Hematopoietic multipotent progenitor cell (in vitro differentiated cells): ENCODE measurements around the gene SEZ6. TPM values are rescaled to one million over a fixed set of nuclear protein-coding genes. Genes with fewer than 3 reads are reported as not detected.

Experiments used
- DNase-seq, 3 donors: peaks; one replicate each; pipeline ENCODE4 v3.0.0-alpha.2; 2011 to 2015; ENCODE audit warnings: low read depth in 2 of 3, low spot score in 2 of 3
- total RNA-seq: library from RNA; depleted of rRNA; stranded (reverse); fragments of >200 nt; gene quantifications from one replicate; pipeline ENCODE4 v1.2.3, GENCODE V29; 2012

Gene SEZ6
- total RNA-seq, 1 donor: under 0.01 TPM

DNA sequence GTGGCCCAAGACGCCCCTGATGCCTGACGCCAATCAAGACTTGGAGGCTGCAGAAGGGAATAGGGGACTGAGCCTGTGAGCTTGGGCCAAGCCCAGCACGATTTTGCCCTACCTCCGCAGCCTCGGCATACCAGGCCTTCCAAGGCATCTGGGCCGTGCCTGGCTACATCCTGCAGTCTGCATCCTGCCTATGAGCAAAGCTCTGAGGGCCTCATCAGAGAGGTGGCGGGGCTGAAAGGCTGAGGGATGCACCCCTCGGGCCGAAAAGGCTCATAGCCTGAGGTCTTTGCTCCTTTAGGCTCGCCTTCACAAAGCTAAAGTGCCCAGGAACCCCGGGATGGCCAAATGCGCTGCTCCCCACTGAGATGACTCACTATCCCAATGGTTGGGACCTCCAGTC is 2.5 kb downstream of the SEZ6 start:
- DNase-seq: no peak

DNA sequence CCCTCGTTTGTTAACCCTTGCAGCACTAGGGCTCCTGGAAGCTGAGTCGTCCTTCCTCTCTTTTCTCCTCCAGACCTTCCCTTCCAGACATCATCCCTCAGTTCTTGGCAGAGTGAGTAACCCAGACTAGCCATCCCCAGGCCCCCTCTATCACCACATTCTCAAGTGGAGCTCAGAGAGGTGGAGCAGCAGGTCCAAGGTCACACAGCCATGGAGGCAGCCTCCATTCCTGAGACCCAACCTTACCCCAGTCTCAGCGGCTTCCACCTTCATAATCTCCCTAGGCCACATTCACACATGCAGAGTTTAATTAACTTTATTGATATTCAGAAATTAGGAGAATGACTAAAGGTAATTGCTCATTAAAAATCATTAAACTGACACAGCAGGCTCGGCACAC is 3.0 kb downstream of the SEZ6 start:
- DNase-seq: no peak

DNA sequence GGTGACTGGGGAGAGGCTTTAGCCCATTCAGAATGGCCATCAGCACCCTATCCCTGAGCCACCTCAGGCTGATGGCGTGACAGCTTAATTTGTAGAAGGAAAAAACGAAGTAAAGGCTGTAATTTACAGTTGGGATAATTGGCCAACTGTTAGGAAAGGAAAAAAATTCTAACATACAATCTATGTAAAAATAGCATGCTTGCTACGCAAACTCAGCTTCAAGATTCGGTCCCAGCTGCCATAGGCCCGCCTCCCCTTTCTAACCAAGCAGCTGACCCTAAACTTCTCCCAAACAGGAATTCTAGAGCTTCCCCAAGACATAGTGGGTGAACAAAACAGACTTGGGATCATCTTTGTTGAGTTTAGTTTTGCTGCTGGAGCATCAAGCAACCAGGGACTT is 4.9 kb downstream of the SEZ6 start:
- no peak for DNase-seq

DNA sequence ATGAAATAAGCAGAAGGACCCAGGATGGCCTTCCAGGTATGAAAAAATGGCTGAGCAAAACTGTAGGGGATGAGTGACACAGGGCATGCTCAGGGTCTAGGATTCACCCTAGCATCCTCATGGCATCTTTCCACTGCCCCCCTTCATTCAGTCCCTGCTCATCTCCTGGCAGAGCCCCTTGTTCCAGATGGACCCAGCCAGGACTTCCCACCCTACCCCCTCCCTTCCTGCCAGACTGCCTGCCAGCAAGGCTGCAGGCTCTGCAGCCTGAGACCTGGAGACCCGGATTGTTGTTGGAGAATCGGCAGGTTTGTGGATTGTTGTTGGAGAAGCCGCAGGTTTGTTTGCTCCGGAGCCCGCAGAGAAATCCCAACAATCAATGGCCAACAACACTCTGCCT is 6.6 kb downstream of the SEZ6 start:
- DNase-seq: no peak

DNA sequence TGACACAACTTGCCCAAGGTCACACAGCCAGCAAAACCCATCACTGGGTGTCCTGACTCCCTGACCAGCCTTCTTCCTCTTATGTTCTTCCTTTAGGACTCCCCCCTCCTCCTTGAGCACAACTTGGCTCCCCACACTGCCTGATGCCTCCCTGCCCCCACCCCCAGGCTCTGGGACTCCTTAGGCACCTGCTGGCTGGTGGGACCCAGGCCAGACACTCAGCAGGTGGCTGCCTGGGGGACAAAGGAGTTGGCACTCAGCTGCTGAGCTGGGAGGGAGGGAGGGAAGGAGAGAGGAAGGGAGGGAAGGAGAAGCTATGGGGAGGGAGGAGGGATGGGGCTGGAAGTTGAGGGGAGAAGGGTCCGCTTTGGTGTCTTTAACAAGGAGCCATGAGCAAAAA is 8.0 kb downstream of the SEZ6 start:
- no peak for DNase-seq

DNA sequence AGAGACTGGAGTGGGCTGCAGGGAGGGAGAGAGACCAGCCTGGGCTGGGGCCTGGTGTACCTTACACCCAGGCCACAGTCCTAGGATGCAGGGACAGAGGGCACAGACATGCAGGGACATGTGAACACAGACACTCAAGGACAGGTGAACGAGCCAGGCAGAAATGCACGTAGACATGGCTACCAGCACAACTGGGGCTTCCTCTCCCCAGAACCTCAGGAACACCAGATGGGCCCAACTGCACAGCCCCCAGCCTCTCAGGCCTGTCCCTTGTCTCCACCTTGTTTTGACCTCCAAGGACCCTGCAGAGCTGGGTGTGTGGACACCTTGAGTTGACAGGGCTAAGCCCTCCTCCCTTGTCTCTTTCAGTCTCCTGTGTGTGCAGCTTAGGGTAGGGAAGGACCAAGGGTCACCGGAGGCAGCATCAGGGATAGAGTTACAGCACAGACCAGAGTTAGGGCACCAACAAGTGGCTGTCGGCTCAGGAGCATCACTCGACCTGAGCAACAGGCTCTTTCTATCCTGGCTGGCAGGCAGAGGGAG is 9.2 kb downstream of the SEZ6 start:
- no peak for DNase-seq

DNA sequence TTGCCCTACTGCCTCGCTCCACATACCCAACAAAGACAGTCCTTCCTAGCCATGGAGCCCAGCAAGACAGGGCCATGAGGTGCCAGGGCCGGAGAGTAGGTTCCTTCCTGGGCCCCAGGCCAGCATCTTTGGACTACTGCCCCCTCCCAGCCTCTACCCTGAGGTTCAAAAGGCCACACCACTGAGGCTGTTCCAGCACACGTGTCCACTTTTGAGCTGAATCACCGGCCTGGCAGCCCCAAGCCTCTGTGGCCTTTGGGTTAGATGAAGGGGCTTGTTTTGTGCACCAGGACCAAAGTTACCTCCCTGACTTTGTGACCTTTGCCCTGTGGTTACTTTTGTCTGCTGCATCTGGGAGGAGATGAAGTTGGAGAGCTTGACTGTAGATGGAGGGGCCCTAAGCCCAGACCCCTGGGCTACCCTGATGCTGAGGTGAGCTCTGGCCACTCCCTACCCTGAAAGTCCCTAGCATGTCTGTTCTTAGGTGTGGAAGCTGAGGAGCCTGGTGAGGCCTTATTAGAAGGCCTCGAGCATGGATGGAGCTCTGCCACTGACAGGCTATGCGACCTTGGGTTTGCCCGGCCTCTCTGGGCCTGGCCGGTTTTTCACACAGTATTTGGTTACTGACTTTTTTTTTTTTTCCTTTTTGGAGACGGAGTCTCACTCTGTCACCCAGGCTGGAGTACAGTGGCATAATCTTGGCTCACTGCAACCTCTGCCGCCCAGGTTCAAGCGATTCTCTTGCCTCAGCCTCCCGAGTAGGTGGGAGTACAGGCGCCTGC is 12.0 kb downstream of the SEZ6 start:
- no peak for DNase-seq

DNA sequence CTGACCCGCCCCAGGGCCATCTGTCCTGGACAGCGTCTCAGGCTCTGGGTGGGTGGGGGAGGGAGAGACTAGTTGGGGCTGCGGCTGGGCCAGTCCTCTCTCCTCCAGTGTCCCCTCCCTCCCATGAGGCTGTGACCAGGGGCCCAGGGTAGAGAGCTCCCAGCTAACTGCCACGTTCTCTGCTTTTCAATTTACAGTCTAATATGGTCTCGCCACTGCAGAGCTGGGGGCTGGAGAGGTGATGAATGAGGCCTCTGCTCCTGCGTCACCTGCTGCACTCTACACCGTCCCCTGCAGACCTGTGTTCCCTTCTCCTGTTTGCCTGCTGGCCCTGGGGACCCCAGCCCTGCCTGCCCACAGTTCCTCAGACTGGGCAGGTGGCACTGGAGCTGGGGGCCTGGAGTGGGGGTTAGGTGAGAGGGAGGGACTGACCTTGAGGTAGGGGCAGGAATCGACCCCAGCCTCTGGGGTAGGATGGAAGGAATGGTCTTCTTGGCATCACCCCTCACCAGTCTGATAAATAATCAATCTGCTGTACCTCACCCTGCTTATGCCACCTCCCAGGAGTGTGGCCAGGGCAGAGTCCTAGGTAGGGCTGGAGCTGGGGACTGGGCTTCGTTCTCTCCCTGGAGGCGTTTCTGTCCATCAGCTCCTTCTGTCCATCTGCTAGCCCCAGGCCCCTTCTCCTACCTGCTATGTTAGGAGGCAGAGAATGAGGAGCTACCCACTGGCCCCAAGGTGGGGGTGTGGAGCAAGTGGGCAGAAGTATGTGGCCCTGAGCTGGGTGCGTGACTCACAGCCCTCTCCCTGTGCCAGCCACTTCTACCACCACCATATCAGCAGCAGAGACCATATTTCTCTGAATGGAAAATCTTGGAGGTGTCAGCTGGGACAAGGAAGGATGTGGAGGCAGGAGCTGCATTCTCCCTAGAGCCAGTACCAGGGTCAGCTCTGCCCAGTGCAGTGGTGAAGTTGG is 12.9 kb downstream of the SEZ6 start:
- peak in 1 of 3 donors; percentile 22 for DNase-seq

DNA sequence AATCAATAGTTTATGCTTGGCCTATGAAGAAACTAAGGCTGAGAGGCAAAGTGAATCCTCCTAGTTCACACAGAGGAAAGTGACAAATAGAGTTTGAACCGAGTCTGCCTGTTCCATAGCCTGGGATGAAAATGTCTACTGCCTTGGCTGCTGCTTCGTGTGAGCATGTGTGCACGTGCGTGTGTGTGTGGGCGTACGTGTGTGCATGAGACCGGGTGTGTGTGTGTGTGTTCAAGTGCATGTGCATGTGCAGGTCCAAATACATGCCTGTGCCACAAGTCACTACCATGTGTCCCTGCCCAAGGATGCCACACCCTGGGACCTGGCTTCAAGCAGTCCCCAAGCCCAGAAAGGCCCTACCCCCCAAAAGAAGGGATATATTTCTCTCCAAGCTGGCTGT is 13.6 kb downstream of the SEZ6 start:
- DNase-seq: no peak

DNA sequence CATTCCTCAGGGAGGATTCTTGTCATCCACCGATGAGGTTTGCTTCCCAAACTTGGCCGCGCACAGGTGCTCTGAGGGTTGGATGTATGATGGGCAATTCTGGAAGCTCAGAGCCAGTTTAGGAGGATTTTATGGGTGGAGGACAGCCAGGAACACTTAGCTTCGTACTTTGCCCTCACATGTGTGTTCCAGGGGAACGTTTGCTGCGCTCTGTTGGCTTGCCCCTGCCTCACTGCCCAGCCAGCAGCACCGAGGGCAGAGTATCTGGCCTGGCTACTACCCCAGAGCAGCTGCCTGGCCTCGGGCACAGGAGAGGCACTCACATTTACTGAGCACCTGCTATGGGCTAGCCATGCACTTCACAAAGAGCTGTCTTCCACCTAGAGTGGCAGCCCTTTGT is 14.1 kb downstream of the SEZ6 start:
- no peak for DNase-seq

DNA sequence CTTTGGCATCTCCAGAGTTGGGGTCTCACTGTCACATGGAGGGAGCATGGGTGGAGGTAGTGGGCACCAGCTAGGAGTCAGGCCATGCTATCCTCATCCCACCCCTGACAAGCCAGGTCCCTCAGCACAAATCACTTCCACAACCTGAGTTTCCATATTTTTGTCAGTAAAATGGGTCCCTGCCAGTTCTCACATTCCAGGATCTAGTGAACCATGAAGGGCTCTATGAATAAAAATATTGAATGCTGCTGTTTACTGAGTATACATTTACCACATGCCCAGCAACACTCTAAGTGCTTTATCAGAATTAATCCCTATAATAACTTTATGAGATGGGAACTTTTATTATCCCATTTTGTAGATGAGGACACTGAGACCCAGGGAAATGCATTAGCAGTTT is 16.8 kb downstream of the SEZ6 start:
- DNase-seq: no peak

DNA sequence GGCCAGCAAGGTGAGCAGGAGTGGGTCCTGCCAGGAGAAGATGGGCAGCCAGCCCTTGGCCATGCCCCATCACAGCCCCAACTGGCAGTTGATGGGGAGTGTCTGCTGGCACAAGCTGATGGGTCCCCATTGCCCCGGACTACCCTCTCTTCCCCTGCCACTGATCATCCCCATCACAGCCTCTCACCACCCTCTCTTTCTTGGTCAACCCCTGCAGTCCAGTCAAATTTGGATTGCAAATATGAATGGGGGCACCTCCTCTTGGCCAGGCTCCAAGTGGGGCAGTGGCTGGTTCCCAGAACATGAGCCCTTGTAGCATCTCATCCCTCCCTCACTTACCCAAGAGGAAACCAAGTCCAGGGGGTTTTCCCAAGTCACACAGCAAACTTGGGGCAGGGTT is 17.4 kb downstream of the SEZ6 start:
- DNase-seq: no peak

DNA sequence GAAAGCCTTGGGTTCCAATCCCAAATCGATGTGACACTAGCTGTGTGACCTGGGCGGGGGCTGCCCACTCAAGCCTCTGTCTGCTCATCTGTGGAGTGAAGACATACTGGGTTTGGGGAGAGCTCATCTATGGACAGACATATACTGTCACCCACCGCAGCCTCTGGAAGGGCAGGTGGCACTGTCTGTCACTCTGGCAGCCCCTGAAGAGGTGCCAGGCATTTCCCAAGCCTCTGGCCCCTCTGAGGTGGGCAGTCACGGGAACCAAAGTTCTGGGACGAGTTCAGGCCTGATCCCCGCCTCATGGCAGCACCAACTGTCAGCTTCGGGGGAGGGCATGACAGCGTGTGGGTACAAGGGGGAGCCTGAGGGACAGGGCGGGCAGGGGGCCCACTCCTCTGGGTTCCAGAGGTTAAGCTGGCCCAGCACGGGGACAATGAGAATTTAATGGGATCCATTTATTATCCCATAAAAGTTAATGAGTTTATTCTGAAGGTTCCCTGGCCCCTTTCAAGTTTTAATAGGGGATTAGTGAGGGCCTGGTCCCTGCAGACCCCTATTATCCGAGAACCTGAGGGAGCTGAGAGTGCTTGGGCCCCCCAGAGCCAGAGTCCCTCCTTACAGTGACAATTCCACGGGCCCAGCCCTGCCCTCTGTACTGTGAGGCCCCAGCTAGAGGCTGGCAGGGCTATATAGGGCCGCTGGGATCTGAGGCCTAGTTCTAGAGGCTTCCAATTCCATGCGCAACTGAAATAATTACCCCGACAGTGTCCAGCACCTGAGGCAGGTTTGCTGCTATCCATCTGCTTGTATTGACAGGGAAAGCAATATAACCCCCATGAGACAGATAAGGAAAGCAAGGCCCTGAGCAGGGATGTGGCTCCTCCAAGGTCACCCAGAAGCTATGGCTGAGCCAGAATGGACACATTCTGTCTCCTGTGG is 18.8 kb downstream of the SEZ6 start:
- no peak for DNase-seq

DNA sequence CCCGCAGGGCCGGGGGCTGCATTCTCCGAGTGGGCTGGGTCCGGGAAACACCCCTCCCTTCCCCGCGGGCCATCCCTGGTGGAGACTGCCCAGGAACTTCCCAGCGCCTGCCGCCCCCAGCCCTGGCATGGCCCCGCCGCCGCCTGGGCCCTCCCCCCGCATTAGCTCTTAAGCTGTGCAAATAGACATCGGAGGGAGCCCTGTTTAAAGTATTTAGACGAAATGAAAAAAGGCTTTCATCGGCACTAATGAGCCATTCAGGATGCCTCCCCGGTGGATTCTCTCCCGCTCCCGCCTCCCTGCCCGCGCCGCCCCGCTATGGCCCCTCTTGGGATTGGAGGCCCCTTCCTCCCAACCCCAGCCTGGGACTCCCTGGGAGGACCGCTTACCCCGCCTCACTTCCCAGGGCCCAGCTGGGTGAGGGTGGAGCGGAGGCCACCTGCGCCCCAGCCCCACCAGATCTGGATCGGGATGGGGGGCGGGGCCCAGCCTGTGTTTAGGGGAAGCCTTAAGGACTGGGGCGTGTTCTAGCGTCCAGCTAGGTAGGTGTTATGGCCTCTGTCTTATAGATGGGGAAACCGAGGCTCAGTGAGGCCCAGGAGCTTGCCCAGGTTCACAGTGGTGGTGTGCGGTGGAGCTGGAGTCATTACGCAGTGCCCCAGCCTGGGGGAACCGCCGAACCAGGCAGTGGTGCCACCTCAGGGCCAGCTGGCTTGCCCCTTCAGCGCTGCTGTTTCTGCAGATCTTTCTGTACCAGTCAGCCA is 19.7 kb downstream of the SEZ6 start:
- DNase-seq: no peak

DNA sequence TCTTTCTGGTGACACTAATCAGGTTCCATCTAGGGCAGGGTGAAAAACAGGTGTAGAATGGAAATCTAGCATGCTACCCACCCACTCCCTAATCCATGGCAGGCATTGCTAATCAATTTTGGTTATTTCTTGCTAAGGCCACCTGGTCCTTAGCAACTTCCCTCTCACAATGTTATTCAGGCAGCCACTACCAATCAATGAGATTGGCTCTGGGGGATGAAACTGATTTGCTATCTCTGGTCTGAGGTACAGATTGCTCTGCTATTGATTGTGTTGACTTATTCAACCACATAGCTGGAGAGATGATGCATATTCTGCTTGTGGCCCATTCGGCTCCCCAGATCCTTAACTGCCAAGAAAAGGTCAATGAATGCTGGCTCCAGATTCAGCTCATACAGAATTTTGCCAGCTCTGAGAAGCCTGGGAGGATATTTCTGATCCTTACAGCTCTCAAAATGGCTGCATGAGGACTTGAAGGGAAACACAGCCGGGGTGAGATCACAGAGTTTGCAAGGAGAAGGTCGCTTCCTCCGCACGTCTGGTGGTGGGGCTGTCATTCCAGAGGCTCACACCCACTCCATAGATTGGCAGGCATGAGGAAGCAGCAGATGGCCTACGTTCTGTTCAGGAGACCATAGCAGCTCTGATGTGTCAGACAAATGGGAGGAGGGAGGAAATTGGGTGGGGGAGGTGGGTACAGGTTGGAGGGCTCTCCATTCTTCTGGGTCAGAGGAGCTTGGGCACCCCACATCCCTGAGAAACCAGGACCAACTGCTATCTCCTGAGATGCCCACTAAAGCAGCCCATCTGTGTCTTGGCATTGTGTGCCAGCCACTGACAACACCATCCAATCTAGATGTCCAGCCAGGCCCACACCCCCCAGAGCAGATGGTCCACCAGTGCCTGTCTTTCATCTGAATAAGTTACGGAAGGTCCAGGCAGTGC is 22.3 kb downstream of the SEZ6 start:
- DNase-seq: peak in 1 of 3 donors; percentile 13

DNA sequence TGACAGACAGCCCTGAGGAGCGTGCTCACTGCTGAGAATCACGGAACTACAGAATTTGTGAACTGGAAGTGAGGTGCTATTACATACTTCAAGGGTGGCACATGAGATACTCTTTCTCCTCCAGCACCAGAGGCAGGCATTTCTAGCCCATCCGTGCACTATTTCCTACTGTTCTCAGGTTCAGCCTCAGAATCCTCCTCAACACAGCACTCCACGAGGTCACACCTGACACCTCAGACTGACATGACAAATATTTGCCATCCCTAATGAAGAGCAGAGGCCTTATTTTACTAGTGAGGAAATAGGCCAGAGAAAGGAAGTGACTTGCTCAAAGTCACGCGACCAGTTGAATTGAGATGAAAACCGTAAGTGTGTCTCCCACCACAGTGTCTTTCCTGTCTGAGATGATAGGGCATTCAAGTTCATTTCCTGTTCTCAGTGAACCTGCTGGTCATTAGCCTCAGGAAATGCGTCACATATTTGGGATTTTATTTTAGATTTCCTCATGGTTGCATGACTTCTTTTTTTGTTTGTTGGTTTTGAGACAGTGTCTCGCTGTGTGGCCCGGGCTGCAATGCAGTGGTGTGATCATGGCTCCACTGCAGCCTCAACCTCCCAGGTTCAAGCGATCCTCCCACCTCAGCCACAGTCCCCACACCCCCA is 23.6 kb downstream of the SEZ6 start:
- peak; percentile 43 to 92 (median 91) for DNase-seq

DNA sequence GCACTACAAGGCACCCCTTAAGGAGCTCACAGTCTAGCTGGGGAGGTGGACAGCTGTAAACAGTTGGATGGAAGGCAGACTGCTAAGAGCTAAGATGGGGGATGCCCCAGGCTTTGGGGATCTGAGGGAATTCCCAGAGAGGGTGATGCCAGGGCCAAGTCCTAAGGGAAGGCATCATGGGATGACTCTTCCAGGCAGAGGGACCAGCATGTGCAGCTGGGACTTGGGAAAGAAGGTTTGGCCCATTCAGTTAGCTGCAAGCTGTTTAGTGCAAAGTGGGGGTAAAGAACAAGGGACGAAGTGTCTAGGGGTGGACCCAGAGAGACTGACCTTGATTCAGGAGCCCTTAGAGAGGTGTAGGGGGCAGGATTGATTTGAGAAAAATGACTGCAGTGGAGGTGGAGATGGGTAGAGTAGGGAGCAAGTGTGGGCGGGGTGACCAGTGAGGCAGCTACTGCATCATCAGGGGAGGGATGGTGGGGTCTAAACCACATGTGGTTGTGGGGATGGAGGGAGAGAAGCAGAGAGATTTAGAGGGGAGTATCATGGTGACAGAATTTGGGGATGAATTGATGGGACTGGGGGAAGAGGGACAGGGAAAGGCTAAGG is 27.4 kb downstream of the SEZ6 start:
- no peak for DNase-seq
